Suppressor macrophage (primary cell): ENCODE measurements around the gene SALL2.

ENCODE experiments used
- DNase-seq, 4 experiments: peaks; one replicate each; pipeline ENCODE4 v3.0.0-alpha.2; 2020 to 2022

Gene SALL2

GRCh38 chr14:21527318-21527679, 1.2 kb upstream of the SALL2 start:
- no peak for DNase-seq

GRCh38 chr14:21526672-21527317, 649 bp upstream of the SALL2 start:
- no peak for DNase-seq

GRCh38 chr14:21525571-21525961, 580 bp downstream of the SALL2 start:
- DNase-seq = no peak

GRCh38 chr14:21524575-21525490, 1.3 kb downstream of the SALL2 start:
- DNase-seq = no peak

- DNase-seq = no peak
Measured at GRCh38 chr14:21523203-21523602, 2.9 kb downstream of the SALL2 start.

- DNase-seq = no peak
Measured at GRCh38 chr14:21521501-21521900, 4.6 kb downstream of the SALL2 start.

GRCh38 chr14:21520767-21521166, 5.4 kb downstream of the SALL2 start:
- no peak for DNase-seq

- DNase-seq = no peak
Measured at GRCh38 chr14:21518725-21519124, 7.4 kb downstream of the SALL2 start.

GRCh38 chr14:21514341-21514740, 11.8 kb downstream of the SALL2 start:
- no peak for DNase-seq

- peak; percentile 97 to 99 (median 98) for DNase-seq
Measured at GRCh38 chr14:21510735-21511657, 15.2 kb downstream of the SALL2 start, which contains the start of gene METTL3. METTL3 (minus strand) TSS chr14:21511340; CDS start chr14:21511223, 117 bp downstream.

GRCh38 chr14:21509432-21510143, 16.6 kb downstream of the SALL2 start:
- peak in 2 of 4 experiments; percentile 11 to 12 for DNase-seq

- DNase-seq = no peak
Measured at GRCh38 chr14:21506557-21506956, 19.6 kb downstream of the SALL2 start.

GRCh38 chr14:21505012-21505553, 21.1 kb downstream of the SALL2 start:
- DNase-seq = peak in 1 of 4 experiments; percentile 9

- no peak for DNase-seq
Measured at GRCh38 chr14:21503376-21503775, 22.8 kb downstream of the SALL2 start.

- DNase-seq = no peak
Measured at GRCh38 chr14:21501568-21501967, 24.6 kb downstream of the SALL2 start.

GRCh38 chr14:21498540-21499526, 27.3 kb downstream of the SALL2 start:
- DNase-seq = peak; percentile 32 to 64 (median 46)

- DNase-seq = no peak
Measured at GRCh38 chr14:21496453-21496852, 29.7 kb downstream of the SALL2 start.

GRCh38 chr14:21494902-21495762, 31.0 kb downstream of the SALL2 start:
- DNase-seq = no peak

GRCh38 chr14:21486640-21487087, 39.5 kb downstream of the SALL2 start:
- no peak for DNase-seq
